IMR-90 (cell line): ENCODE data around the gene STX5. TPM values are rescaled to one million over a fixed set of nuclear protein-coding genes. Genes with fewer than 3 reads are reported as not detected.

Experiments
- ATAC-seq: fragments of 200-7000 bp; cut with Tn5 transposase; 2 replicates; pipeline ENCODE4 v1.9.1; 2020; ENCODE audit warnings: low read depth, mild to moderate bottlenecking, moderate library complexity
- BruUV-seq: library from RNA; stranded (reverse); fragments of 400-500 nt; replicated peaks from 2 replicates; lab custom pipeline; 2021; lab: Mats Ljungman, UMichigan
- CTCF ChIA-PET: fragments of 300-600 bp; formaldehyde crosslinking; extraction: SDS; loops from one replicate; lab custom pipeline; 2021; ENCODE audit warnings: antibody characterized with exemption; lab: Yijun Ruan, JAX
- POLR2A ChIA-PET: fragments of 300-600 bp; sonication (Branson Sonifier 250); formaldehyde crosslinking; loops from one replicate; lab custom pipeline; 2022; ENCODE audit warnings: antibody characterized with exemption; ENCODE audit not compliant: unreplicated experiment; lab: Charles Lee
- DNase-seq: peaks from one replicate; pipeline ENCODE4 v3.0.0; 2013
- H2AFZ ChIP-seq: replicated peaks from 2 replicates; pipeline ENCODE3; 2013; ENCODE audit warnings: low read length, mild to moderate bottlenecking; ENCODE audit not compliant: poor library complexity
- H2AK5ac ChIP-seq: 2 replicates; pipeline ENCODE4 v1.6.1; 2013; ENCODE audit warnings: low read depth, low read length, inconsistent platforms
- H2AK9ac ChIP-seq: replicated peaks from 2 replicates; pipeline ENCODE3; 2013; ENCODE audit warnings: mild to moderate bottlenecking, low read depth, low read length, moderate library complexity; ENCODE audit not compliant: poor library complexity
- H2BK120ac ChIP-seq: 2 replicates; pipeline ENCODE4 v1.6.1; 2013; ENCODE audit warnings: low read depth, low read length, inconsistent platforms
- H2BK15ac ChIP-seq: 3 replicates; pipeline ENCODE4 v1.6.1; 2013; ENCODE audit warnings: low read depth, low read length, inconsistent platforms
- H2BK20ac ChIP-seq: 2 replicates; pipeline ENCODE4 v1.6.1; 2013; ENCODE audit warnings: low read depth, mild to moderate bottlenecking, inconsistent platforms, low read length, moderate library complexity
- H2BK5ac ChIP-seq: 2 replicates; pipeline ENCODE4 v1.6.1; 2013; ENCODE audit warnings: mild to moderate bottlenecking, low read depth, low read length, inconsistent platforms; ENCODE audit not compliant: poor library complexity, severe bottlenecking
- H3K14ac ChIP-seq: replicated peaks from 2 replicates; pipeline ENCODE4 v1.6.1; 2013; ENCODE audit warnings: low read depth, low read length, inconsistent platforms
- H3K18ac ChIP-seq: 2 replicates; pipeline ENCODE4 v1.6.1; 2013; ENCODE audit warnings: low read depth, low read length, control low read depth
- H3K23ac ChIP-seq: 2 replicates; pipeline ENCODE4 v1.6.1; 2013; ENCODE audit warnings: low read depth, low read length, inconsistent platforms
- H3K27ac ChIP-seq: 2 replicates; pipeline ENCODE4 v1.5.1; 2013; ENCODE audit warnings: mild to moderate bottlenecking, control low read depth, low read length; ENCODE audit not compliant: insufficient read depth
- H3K27me3 ChIP-seq: 2 replicates; pipeline ENCODE4 v1.6.1; 2013; ENCODE audit warnings: low read length; ENCODE audit not compliant: control insufficient read depth, insufficient read depth
- H3K36me3 ChIP-seq: 2 replicates; pipeline ENCODE4 v1.6.1; 2013; ENCODE audit warnings: low read length, mixed read lengths; ENCODE audit not compliant: control insufficient read depth, insufficient read depth
- H3K4ac ChIP-seq: 2 replicates; pipeline ENCODE4 v1.6.1; 2013; ENCODE audit warnings: low read depth, low read length, inconsistent platforms
- H3K4me1 ChIP-seq: 2 replicates; pipeline ENCODE4 v1.6.1; 2013; ENCODE audit warnings: low read length, mixed read lengths; ENCODE audit not compliant: control insufficient read depth, insufficient read depth
- H3K4me2 ChIP-seq: 2 replicates; pipeline ENCODE4 v1.6.1; 2013; ENCODE audit warnings: low read depth, mild to moderate bottlenecking, control low read depth, low read length, moderate library complexity
- H3K4me3 ChIP-seq: 2 replicates; pipeline ENCODE4 v1.5.1; 2013; ENCODE audit warnings: low read depth, mild to moderate bottlenecking, control low read depth, low read length, moderate library complexity; ENCODE audit not compliant: insufficient read depth
- H3K56ac ChIP-seq: 2 replicates; pipeline ENCODE4 v1.6.1; 2013; ENCODE audit warnings: low read length, inconsistent platforms; ENCODE audit not compliant: insufficient read depth; ENCODE audit errors: extremely low read depth
- H3K79me1 ChIP-seq, 2 experiments: 2 replicates each; pipeline ENCODE4 v1.6.1; 2013; ENCODE audit warnings: low read length in 2 of 2, inconsistent platforms in 1 of 2, low read depth in 1 of 2
- H3K9ac ChIP-seq: 2 replicates; pipeline ENCODE4 v1.6.1; 2013; ENCODE audit warnings: low read depth, low read length, control low read depth
- H3K9me1 ChIP-seq: 2 replicates; pipeline ENCODE4 v1.6.1; 2013; ENCODE audit warnings: low read length, inconsistent platforms; ENCODE audit not compliant: insufficient read depth
- H3K9me3 ChIP-seq: 2 replicates; pipeline ENCODE4 v1.6.1; 2013; ENCODE audit warnings: low read length; ENCODE audit not compliant: control insufficient read depth, insufficient read depth
- H4K20me1 ChIP-seq: 2 replicates; pipeline ENCODE4 v1.6.1; 2013; ENCODE audit warnings: low read length, inconsistent platforms; ENCODE audit not compliant: insufficient read depth
- H4K5ac ChIP-seq: 2 replicates; pipeline ENCODE4 v1.6.1; 2013; ENCODE audit warnings: mild to moderate bottlenecking, low read depth, low read length, control low read depth
- H4K8ac ChIP-seq, 2 experiments: 2 replicates each; pipeline ENCODE4 v1.6.1; 2013; ENCODE audit warnings: low read depth in 2 of 2, low read length in 2 of 2, control low read depth in 1 of 2, inconsistent platforms in 1 of 2
- H4K91ac ChIP-seq: 2 replicates; pipeline ENCODE4 v1.6.1; 2013; ENCODE audit warnings: low read depth, low read length, inconsistent platforms; ENCODE audit not compliant: insufficient read depth
- BHLHE40 ChIP-seq: fragments of 150-350 bp; IDR thresholded peaks from 2 replicates; pipeline ENCODE4 v1.6.1; 2016; ENCODE audit warnings: mild to moderate bottlenecking, low read depth, low read length
- CEBPB ChIP-seq: IDR thresholded peaks from 2 replicates; pipeline ENCODE4 v1.6.1; 2012; ENCODE audit warnings: low read depth, low read length, improper control_type of control experiment
- CHD1 ChIP-seq: IDR thresholded peaks from 2 replicates; pipeline ENCODE4 v1.6.1; 2012; ENCODE audit warnings: low read depth, low read length, improper control_type of control experiment
- CTCF ChIP-seq: conservative IDR thresholded peaks from 2 replicates; pipeline ENCODE4 v1.5.1; 2012; ENCODE audit warnings: mild to moderate bottlenecking, low read depth, low read length, improper control_type of control experiment
- ELK1 ChIP-seq: fragments of 150-350 bp; IDR thresholded peaks from 2 replicates; pipeline ENCODE4 v1.6.1; 2016; ENCODE audit warnings: low read depth, mild to moderate bottlenecking, low read length, moderate library complexity, borderline replicate concordance
- FOS ChIP-seq: fragments of 150-350 bp; IDR thresholded peaks from 2 replicates; pipeline ENCODE4 v1.6.1; 2016; ENCODE audit warnings: low read depth, low read length
- MAFK ChIP-seq: IDR thresholded peaks from 2 replicates; pipeline ENCODE4 v1.6.1; 2012; ENCODE audit warnings: low read depth, low read length, improper control_type of control experiment
- MAZ ChIP-seq: IDR thresholded peaks from 2 replicates; pipeline ENCODE4 v1.6.1; 2012; ENCODE audit warnings: low read depth, mild to moderate bottlenecking, low read length, improper control_type of control experiment, moderate library complexity, borderline replicate concordance
- MXI1 ChIP-seq: IDR thresholded peaks from 2 replicates; pipeline ENCODE4 v1.6.1; 2012; ENCODE audit warnings: low read depth, mild to moderate bottlenecking, low read length, moderate library complexity, borderline replicate concordance
- NFE2L2 ChIP-seq: fragments of 150-350 bp; IDR thresholded peaks from 2 replicates; pipeline ENCODE4 v1.6.1; 2016; ENCODE audit warnings: low read depth, mild to moderate bottlenecking, low read length
- POLR2A ChIP-seq: IDR thresholded peaks from 2 replicates; pipeline ENCODE4 v1.6.1; 2012; ENCODE audit warnings: mild to moderate bottlenecking, low read depth, low read length
- RAD21 ChIP-seq: IDR thresholded peaks from 2 replicates; pipeline ENCODE4 v1.6.1; 2012; ENCODE audit warnings: low read length, improper control_type of control experiment
- RCOR1 ChIP-seq: IDR thresholded peaks from 2 replicates; pipeline ENCODE4 v1.6.1; 2012; ENCODE audit warnings: mild to moderate bottlenecking, low read length, improper control_type of control experiment; ENCODE audit not compliant: insufficient replicate concordance
- RFX5 ChIP-seq: IDR thresholded peaks from 2 replicates; pipeline ENCODE4 v1.8.0; 2012; ENCODE audit warnings: low read depth, mild to moderate bottlenecking, low read length, moderate library complexity
- SMC3 ChIP-seq: fragments of 150-350 bp; IDR thresholded peaks from 2 replicates; pipeline ENCODE4 v1.6.1; 2016; ENCODE audit warnings: low read depth, mild to moderate bottlenecking, antibody characterized with exemption, low read length, moderate library complexity
- WGBS, 2 experiments: methylation state at CpG; one replicate each; pipeline versions ENCODE4 v1.1.5 to v1.1.7; 2013; ENCODE audit warnings: missing lambda C conversion rate in 2 of 2; ENCODE audit not compliant: insufficient read length in 1 of 2; ENCODE audit errors: extremely low coverage in 2 of 2; 5-methylcytosine and 5-hydroxymethylcytosine counted together
- dilution Hi-C: fragments of 300-500 bp; cut with HindIII; formaldehyde crosslinking; loops from one replicate; pipeline ENCODE4 v1.14.3; 2018; ENCODE audit warnings: low sequenced_read_pairs; ENCODE audit not compliant: unreplicated experiment
- in situ Hi-C: fragments of 300-500 bp; cut with MboI; formaldehyde crosslinking; loops from 3 replicates; pipeline ENCODE4 v1.14.3; 2019; ENCODE audit warnings: low sequenced_read_pairs, inconsistent platforms, mixed read lengths
- intact Hi-C: fragments of 100-400 bp; cut with micrococcal nuclease; formaldehyde crosslinking; loops from 2 replicates; pipeline ENCODE4 v1.10.0; 2022
- polyA plus RNA-seq, 3 experiments: library from polyadenylated mRNA; depleted of rRNA; stranded (reverse); fragments of >200 nt; gene quantifications; 2 replicates each; pipeline ENCODE4 v1.2.3, GENCODE V29; 2012; ENCODE audit warnings: low replicate concordance in 1 of 3
- total RNA-seq: library from RNA; depleted of rRNA; stranded (reverse); fragments of >200 nt; gene quantifications from 2 replicates; pipeline ENCODE4 v1.2.3, GENCODE V29; 2012

STX5 gene
- total and polyA plus RNA-seq, 2 of the 4 experiments (the other 2 are of a cell fraction): 43.1 to 49.5 TPM

DNA sequence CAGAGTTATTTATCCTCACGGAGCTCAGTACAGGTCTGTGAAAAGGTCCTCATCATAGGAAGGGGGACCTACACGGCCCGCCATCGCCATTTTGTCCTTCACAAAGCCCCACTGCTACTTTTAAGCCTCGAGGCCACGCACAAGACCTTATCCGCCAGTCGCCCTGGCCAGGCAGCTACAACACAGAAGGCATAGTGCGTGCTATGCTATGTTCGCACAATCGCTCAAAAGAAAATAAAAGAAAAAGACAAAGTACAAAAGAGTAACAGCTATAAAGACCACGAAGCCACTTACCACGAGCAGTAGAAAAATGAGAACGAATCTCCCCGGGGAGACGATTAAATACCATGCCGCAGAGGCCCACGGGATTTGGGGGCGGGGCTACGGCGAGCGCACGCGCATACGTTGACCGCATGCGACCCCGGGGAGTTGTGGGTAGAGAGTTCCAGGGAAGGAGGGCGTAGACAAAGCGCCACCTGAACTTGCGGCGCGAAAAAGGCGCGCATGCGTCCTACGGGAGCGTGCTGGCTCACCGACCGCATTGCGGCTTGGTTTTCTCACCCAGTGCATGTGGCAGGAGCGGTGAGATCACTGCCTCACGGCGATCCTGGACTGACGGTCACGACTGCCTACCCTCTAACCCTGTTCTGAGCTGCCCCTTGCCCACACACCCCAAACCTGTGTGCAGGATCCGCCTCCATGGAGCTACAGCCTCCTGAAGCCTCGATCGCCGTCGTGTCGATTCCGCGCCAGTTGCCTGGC, 23.9 kb upstream of the STX5 start:
- DNase-seq: peak; percentile 98
- CTCF ChIA-PET: interaction anchor here (0.8 to 1.9 kb wide), 2 partner anchors 13 to 25 kb away, joined by 3 to 6 read pairs; partner anchors contain the start of gene SLC3A2
- intact Hi-C loops (no loop called here), dilution Hi-C loops (no loop called here), in situ Hi-C loops (loop anchor here (25.0 kb wide), 1 partner anchor 468 kb away; no protein-coding TSS in a partner anchor)
- H3K4me3 ChIP-seq: peak overlapping the region; percentile 72
- no TSS peak for BruUV-seq
- peak overlapping the region; percentile 89 for H3K27ac ChIP-seq
- peak overlapping the region; percentile 50 for H4K5ac ChIP-seq
- peak overlapping the region; percentile 97 for H3K23ac ChIP-seq
- H4K8ac ChIP-seq: peak overlapping the region; percentile 74 to 87
- H4K20me1 ChIP-seq: peaks cover 42% of the 10 kb centered on the region
- peak overlapping the region; percentile 95 for H3K56ac ChIP-seq
- peak overlapping the region; percentile 95 for H4K91ac ChIP-seq
- peak overlapping the region; percentile 100 for H3K14ac ChIP-seq
- H3K9me1 ChIP-seq: 0 out of 2 replicates have a peak, but pooled peaks cover 4% of the 10 kb centered on the region
- H3K36me3 ChIP-seq: peaks cover 30% of the 10 kb centered on the region
- H3K9ac ChIP-seq: peak overlapping the region; percentile 97
- peak overlapping the region; percentile 62; the same call in 1 of the 2 replicates for H3K18ac ChIP-seq
- peak overlapping the region; percentile 96 for H2AK9ac ChIP-seq
- peak overlapping the region; percentile 13; the same call in 1 of the 2 replicates for H2BK20ac ChIP-seq
- peak overlapping the region; percentile 99 for H2AK5ac ChIP-seq
- peaks cover 20 to 50% of the 10 kb centered on the region in 2 experiments for H3K79me1 ChIP-seq
- H3K9me3 ChIP-seq: no peaks in the 10 kb centered on the region
- peak; percentile 94 for ATAC-seq
- peaks cover 2% of the 10 kb centered on the region; the same call in 1 of the 2 replicates for H3K4me1 ChIP-seq
- POLR2A ChIA-PET: interaction anchor here (0.5 to 2.5 kb wide), 5 partner anchors 15 to 128 kb away, joined by 3 to 14 read pairs (median 4); partner anchors contain the start of genes HNRNPUL2 and ZBTB3
- peak overlapping the region; percentile 94 for H2AFZ ChIP-seq
- H2BK15ac ChIP-seq: no peak overlapping the region
- H3K4ac ChIP-seq: peak overlapping the region; percentile 99
- peak overlapping the region; percentile 74 for H2BK120ac ChIP-seq
- peak overlapping the region; percentile 86 for H3K4me2 ChIP-seq
- peak overlapping the region; percentile 83 for H2BK5ac ChIP-seq
- no peaks in the 10 kb centered on the region for H3K27me3 ChIP-seq
- WGBS, 2 experiments: 0% methylated on average over 23 of the region's 54 CpGs; no CpG with 5 or more reads in 1 of the 2 experiments
- TF ChIP-seq MAZ (no peak), MXI1 (peak; percentile 93), CTCF (no peak), RFX5 (no peak), CEBPB (peak; percentile 27; the same call in 1 of the 2 replicates), POLR2A (peak; percentile 100), SMC3 (no peak), MAFK (no peak), BHLHE40 (0 out of 2 replicates have a peak, but pooled peaks have one; percentile 59), NFE2L2 (no peak), RCOR1 (no peak), ELK1 (no peak), RAD21 (no peak), CHD1 (no peak), FOS (no peak)
